OCI-LY1 (cell line): ENCODE measurements around the gene HSD17B7.

Experiments
- H2AFZ ChIP-seq: fragments of 200-600 bp; sonication (generic), shearing (Covaris generic); 2 replicates; pipeline ENCODE4 v1.6.0; 2014; ENCODE audit warnings: antibody characterized with exemption, mild to moderate bottlenecking, low read length
- H3F3A ChIP-seq: fragments of 200-600 bp; sonication (generic), shearing (Covaris generic); 2 replicates; pipeline ENCODE4 v1.6.0; 2014; ENCODE audit warnings: mild to moderate bottlenecking, antibody characterized with exemption, low read length, moderate library complexity; ENCODE audit not compliant: insufficient read depth
- H3K27ac ChIP-seq: fragments of 200-600 bp; sonication (generic); 2 replicates; pipeline ENCODE4 v1.5.1; 2014; ENCODE audit warnings: low read length, mixed run types, mild to moderate bottlenecking, low read depth; ENCODE audit not compliant: poor library complexity, severe bottlenecking
- H3K27me3 ChIP-seq: fragments of 200-600 bp; sonication (generic); 2 replicates; pipeline ENCODE4 v1.6.0; 2014; ENCODE audit warnings: antibody characterized with exemption, mild to moderate bottlenecking, low read length, moderate library complexity; ENCODE audit not compliant: insufficient read depth
- H3K36me3 ChIP-seq: fragments of 200-600 bp; sonication (generic); 2 replicates; pipeline ENCODE4 v1.6.1; 2014; ENCODE audit warnings: mild to moderate bottlenecking, antibody characterized with exemption, low read length, moderate library complexity, mixed read lengths; ENCODE audit not compliant: insufficient read depth
- H3K4me1 ChIP-seq: fragments of 200-600 bp; sonication (generic); 2 replicates; pipeline ENCODE4 v1.5.1; 2014; ENCODE audit warnings: mild to moderate bottlenecking, low read length, moderate library complexity; ENCODE audit not compliant: insufficient read depth, severe bottlenecking
- H3K4me2 ChIP-seq: fragments of 200-600 bp; sonication (generic), shearing (Covaris generic); 2 replicates; pipeline ENCODE4 v1.6.1; 2014; ENCODE audit warnings: low read length
- H3K4me3 ChIP-seq: fragments of 200-600 bp; sonication (generic); 2 replicates; pipeline ENCODE4 v1.5.1; 2014; ENCODE audit warnings: low read length, low read depth, mild to moderate bottlenecking, mixed read lengths; ENCODE audit not compliant: poor library complexity, severe bottlenecking
- H3K79me2 ChIP-seq: fragments of 200-600 bp; shearing (Covaris generic); 2 replicates; pipeline ENCODE4 v1.6.1; 2016; ENCODE audit warnings: mixed run types, low read length, mixed read lengths; ENCODE audit not compliant: insufficient read depth
- H3K9ac ChIP-seq: fragments of 200-600 bp; sonication (generic), shearing (Covaris generic); 2 replicates; pipeline ENCODE4 v1.6.1; 2014; ENCODE audit warnings: mild to moderate bottlenecking, low read length, mixed read lengths
- H3K9me2 ChIP-seq: fragments of 200-600 bp; sonication (generic), shearing (Covaris generic); 2 replicates; pipeline ENCODE4 v1.6.1; 2014; ENCODE audit warnings: low read depth, mild to moderate bottlenecking, low read length, mixed read lengths
- H3K9me3 ChIP-seq: fragments of 200-600 bp; shearing (Covaris generic); 2 replicates; pipeline ENCODE4 v1.6.1; 2014; ENCODE audit warnings: low read length, mixed read lengths
- H4K20me1 ChIP-seq: fragments of 200-600 bp; sonication (generic), shearing (Covaris generic); 2 replicates; pipeline ENCODE4 v1.6.0; 2016; ENCODE audit warnings: mild to moderate bottlenecking, low read length; ENCODE audit not compliant: insufficient read depth
- CTCF ChIP-seq: fragments of 200-600 bp; sonication (generic), shearing (Covaris generic); IDR thresholded peaks from 2 replicates; pipeline ENCODE4 v1.5.1; 2017; ENCODE audit warnings: mild to moderate bottlenecking, antibody characterized with exemption, low read length, moderate library complexity, mixed read lengths
- EZH2 ChIP-seq: fragments of 200-600 bp; sonication (generic), shearing (Covaris generic); IDR thresholded peaks from 2 replicates; pipeline ENCODE4 v1.8.0; 2017; ENCODE audit warnings: borderline replicate concordance, mixed run types, mild to moderate bottlenecking, antibody characterized with exemption, low read length, moderate library complexity, mixed read lengths

HSD17B7 gene

DNA sequence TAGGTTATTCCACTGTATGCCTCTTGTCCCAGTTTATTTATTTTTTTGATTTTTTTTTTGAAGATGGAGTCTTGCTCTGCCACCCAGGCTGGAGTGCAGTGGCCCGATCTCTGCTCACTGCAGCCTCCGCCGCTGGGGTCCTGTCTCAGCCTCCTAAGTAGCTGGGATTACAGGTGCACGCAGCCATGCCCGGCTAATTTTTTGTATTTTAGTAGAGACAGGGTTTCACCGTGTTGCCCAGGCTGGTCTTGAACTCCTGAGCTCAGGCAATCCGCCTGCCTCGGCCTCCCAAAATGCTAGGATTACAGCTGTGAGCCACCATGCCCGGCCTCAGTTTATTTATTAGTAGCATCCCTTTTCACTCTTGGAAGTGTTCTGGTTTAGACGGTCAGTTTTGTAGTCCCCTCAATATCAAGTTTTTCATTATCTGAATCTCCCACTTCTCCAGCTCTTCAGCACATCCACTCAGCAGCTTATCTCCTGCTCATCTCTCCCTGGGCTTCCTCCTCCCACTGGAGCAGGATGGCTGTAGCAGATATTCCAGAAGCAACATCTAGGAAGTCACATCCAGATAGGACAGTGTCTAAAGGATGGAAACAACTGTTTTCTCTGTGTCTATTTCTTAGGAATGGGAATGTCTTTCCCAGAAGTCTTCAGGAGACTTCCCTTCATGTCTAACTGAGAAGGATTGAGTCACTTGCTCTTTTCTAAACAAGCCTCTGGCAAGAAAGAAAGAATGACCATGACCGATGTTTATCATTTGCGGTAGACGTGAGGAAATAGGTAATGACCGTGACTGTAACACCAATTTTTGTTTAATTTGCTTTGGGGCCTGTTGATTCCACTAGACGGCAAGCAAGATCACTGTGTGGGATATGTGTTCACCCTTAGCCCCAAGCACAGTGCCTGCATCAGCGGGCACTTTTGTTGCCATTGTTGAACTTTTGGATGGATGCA lies 56.0 kb downstream of the HSD17B7 start:
- Histone ChIP-seq H4K20me1 (no peaks in the 10 kb centered on the region), H3K27me3 (no peaks in the 10 kb centered on the region), H3K27ac (no peak overlapping the region), H3K9me3 (no peaks in the 10 kb centered on the region), H3K9me2 (no peaks in the 10 kb centered on the region), H2AFZ (no peak overlapping the region), H3K4me3 (no peak overlapping the region), H3K36me3 (no peaks in the 10 kb centered on the region), H3K4me1 (no peaks in the 10 kb centered on the region), H3K4me2 (no peak overlapping the region), H3K79me2 (no peaks in the 10 kb centered on the region), H3F3A (no peaks in the 10 kb centered on the region), H3K9ac (no peak overlapping the region)
- TF ChIP-seq EZH2: no peak
- TF ChIP-seq CTCF: no peak

DNA sequence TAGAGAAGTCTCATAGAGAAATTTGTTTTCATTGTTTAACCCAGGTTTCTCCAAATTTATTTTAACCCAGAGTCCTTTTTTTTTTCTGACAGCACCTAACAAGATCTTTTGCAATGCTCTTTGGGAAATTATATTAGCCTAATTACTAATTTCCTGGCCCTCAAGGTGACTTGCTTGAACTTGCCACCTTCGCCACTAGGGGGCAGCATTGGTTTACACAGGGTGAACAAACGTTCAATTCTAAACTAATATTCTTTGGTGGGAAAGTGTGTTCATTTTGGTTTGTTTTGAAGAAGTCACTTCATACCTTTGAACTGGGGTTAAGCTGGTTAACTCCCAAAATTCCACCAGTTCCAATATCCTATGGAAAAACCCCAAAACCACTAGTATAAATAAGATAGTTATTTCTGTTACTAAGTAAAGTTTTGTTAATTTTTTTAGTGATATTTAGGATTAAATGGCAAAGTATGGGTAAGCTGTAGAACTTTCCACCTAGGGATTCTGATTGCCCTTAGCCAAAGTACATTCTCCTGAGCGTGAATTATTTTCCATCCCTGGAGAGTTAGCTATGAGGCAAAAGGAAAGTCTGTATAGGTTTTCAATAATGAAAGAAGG lies 57.4 kb downstream of the HSD17B7 start:
- Histone ChIP-seq H3K4me2 (no peak overlapping the region), H3K27me3 (no peaks in the 10 kb centered on the region), H3K79me2 (no peaks in the 10 kb centered on the region), H4K20me1 (no peaks in the 10 kb centered on the region), H3K27ac (no peak overlapping the region), H3K4me3 (no peak overlapping the region), H3K9me2 (no peaks in the 10 kb centered on the region), H3F3A (no peaks in the 10 kb centered on the region), H3K36me3 (no peaks in the 10 kb centered on the region), H2AFZ (no peak overlapping the region), H3K9ac (no peak overlapping the region), H3K9me3 (no peaks in the 10 kb centered on the region), H3K4me1 (no peaks in the 10 kb centered on the region)
- TF ChIP-seq CTCF (peak; percentile 89), EZH2 (no peak)

GRCh38 chr1:162849711-162850110 lies 59.2 kb downstream of the HSD17B7 start:
- H3K4me1 ChIP-seq: no peaks in the 10 kb centered on the region

More at GRCh38 chr1:162849711-162850110, 59.2 kb downstream of the HSD17B7 start:
- no peak overlapping the region for H2AFZ ChIP-seq
- H3F3A ChIP-seq: no peaks in the 10 kb centered on the region
- H4K20me1 ChIP-seq: no peaks in the 10 kb centered on the region
- no peaks in the 10 kb centered on the region for H3K36me3 ChIP-seq
- H3K9me3 ChIP-seq: no peaks in the 10 kb centered on the region
- H3K27ac ChIP-seq: no peak overlapping the region
- no peaks in the 10 kb centered on the region for H3K27me3 ChIP-seq
- no peaks in the 10 kb centered on the region for H3K9me2 ChIP-seq
- no peaks in the 10 kb centered on the region for H3K79me2 ChIP-seq
- no peak overlapping the region for H3K9ac ChIP-seq
- no peak overlapping the region for H3K4me2 ChIP-seq
- no peak overlapping the region for H3K4me3 ChIP-seq
- no peak for TF ChIP-seq EZH2
